Activated CD8-positive, alpha-beta memory T cell treated with anti-CD3 and anti-CD28 coated beads for 1 hour (primary cell): ENCODE results near the gene ADARB2.
"Not testable (repeated sequence)": the region's sequence is repeated elsewhere in the genome, so short reads cannot be mapped to it uniquely, and the experiment has no call there.

Experiments used
- DNase-seq, 2 donors: peaks; one replicate each; pipeline ENCODE4 v3.0.0-alpha.2; 2020; ENCODE audit warnings: low read depth in 1 of 2; ENCODE audit errors: extremely low read depth in 1 of 2

The ADARB2 gene

DNA sequence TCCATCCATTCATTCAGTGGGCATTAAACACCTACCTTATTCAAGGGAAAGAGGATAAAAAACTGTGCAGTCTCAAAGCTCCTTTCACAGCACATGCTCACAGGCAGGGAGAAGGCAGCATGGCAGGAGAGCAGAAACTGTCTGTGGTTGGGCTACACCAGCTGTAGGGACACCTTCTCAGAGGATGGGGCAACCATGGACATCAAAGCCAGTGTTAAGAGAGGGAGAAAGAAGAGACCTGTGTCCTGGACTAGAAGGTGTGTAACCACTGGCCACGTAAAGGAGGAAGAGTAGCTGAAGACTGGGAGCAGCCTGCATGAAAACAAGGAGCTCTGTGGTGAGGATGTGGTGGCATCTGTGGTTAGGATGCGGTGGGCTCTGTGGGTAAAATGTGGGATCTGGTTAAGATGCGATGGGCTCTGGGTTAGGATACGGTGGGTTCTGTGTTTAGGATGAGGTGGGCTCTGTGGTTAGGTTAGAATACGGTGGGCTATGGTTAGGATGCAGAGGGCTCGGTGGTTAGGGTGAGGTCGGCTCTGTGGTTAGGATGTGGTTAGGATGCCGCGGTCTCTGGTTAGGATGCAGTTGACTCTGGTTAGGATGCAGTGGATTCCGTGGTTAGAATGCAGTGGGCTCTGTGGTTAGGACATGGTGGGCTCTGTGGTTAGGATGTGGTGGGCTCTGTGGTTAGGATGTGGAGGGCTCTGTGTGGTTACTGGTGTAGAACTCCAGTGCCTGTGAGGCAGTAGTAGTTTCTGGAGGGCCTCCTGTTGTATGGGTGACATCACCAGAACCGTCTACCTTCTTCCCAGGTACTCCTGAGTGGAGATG lies 483.6 kb downstream of the ADARB2 start:
- DNase-seq, result no peak

DNA sequence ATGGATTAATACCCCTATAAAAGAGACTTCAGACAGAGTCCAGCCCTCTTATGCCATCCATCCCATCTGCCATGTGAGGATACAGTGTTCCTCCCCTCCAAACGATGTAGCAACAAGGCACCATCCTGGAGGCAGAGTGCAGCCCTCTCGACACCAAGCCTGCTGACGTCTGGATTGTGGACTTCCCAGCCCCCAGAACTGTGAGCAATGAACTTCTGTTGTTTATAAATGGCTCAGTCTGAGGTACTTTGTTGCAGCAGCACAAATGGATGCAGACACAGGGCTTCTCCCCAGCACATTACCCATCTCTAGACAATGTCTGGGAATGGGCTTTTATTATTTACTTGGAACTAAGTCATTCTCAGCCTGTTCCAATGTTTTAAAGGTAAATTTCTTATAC lies 485.6 kb downstream of the ADARB2 start:
- DNase-seq, result no peak

DNA sequence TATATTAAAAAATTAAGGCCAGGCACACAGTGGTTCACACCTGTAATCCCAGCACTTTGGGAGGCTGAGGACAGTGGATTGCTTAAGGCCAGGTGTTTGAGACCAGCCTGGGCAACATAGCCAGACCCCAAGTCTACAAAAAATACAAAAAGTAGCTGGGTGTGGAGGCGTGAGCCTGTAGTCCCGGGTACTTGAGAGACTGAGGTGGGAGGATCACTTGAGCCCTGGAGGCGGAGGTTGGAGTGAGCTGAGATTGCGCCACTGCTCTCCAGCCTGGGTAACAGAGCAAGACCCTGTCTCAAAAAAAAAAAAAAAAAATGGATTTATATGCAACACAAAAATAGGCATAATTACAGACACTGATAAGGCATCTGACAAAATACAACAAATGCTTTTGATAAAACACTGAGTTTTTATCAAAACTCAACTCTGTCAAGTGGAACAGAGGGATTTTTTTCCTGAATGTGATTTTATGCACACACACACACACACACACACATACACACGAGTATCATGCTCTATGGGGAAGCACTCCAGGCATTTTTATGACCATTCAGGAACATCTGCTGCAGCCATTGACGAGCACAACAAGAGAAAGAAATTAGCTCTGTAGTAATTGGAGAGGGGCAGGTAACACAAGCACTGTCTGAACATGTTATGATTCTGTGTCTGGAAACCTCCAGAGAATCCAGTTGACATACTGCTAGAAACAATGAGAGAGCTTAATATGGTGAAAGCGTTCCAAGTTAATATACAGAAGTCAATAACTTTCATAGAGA lies 488.0 kb downstream of the ADARB2 start:
- DNase-seq, result no peak

DNA sequence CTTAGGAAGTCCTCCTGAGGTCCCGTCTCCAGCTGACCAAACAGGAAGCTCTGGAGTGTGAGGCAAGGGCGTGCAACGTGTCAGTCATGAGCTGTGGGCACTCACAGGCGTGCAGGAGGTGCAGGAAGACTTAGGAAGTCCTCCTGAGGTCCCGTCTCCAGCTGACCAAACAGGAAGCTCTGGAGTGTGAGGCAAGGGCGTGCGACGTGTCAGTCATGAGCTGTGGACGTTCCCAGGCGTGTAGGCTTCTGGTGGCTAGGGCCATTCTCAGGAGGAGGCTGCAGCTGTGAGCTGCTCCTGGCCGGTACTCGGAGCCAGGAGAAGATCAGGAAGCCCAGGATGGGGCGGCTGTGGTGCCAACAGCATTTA lies 489.1 kb downstream of the ADARB2 start:
- DNase-seq, result not testable (repeated sequence)

DNA sequence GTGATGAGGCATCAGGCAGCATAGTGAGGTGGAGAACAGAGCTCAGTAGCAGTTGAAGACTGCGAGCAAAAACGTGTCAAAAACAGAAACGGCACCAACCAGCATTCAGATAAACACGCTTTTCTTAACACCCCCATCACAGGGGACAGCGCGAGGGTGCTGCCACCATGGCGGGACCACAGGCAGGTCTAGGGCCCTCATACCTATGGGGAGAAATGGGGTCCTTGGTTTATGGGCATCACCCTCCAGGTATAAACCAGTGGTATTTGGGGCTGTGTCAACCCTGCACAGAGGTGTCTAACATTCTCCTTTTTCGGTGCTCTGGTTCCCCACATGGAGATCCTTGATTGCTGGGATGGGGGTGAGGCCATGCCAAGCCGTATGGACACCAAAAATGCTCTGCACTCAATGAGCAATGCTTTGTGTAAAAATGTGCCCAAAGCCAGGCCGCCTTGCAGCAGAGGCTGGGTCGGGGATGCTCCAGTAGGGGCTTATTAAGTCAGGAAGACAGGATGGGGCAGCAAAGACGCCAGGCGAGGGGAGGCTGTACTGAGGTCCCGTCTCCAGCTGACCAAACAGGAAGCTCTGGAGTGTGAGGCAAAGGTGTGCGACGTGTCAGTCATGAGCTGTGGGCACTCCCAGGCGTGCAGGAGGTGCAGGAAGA lies 489.6 kb downstream of the ADARB2 start:
- no peak for DNase-seq

DNA sequence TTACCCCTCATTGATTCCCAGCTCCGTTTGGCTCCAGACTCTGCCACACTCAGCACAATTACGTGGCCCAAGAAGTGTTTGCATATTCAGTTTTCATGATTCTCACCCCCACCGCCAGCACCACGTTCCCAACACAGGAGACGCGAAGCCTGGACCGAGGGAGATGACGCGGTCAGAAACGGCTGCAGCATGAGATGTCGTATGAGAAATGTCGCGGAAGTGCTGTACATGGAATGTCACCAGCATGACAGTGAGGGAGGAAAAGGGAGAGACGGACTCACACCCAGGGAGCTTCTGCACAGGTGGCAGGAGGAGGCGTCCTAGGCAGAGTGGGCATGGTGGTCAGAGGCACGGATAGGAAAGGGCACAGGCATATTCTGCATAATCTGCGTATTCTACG lies 492.8 kb downstream of the ADARB2 start:
- DNase-seq, result no peak

DNA sequence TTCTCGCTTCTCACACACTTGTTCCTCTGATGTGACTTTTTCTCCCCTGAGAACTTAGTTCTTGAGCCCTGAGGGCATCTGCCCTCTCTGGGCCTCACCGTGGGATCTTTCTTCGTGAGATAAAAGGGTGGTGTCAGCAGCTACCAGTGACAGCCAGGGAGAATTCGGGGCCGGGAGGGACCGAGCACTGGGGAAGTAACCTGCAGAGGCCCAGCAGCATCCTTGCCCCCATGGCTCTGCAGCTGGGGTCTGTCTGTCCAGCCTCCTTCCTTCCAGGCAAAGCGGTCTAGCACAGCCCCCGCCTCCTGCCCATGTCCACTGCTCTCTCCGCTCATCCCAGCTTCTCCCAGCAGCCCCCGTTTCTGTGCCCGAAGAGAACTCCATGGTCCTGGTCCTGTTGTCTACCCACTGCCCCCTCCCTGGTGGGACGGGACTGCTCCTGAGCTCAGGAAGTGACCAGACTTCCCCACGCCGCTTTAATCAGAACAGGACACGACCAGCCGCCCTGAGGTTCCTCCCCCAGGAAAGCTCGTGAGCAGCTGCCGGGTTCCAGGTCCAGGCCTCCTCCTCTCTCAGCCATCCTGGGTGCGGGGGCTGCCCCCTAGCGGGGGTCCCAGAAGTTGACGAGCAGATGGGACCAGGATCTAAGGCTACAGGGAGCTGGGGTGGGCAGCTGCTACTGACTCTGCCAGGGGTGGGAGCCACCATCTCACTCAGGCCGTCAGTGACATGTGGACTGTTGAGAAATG lies 493.7 kb downstream of the ADARB2 start:
- no peak for DNase-seq

DNA sequence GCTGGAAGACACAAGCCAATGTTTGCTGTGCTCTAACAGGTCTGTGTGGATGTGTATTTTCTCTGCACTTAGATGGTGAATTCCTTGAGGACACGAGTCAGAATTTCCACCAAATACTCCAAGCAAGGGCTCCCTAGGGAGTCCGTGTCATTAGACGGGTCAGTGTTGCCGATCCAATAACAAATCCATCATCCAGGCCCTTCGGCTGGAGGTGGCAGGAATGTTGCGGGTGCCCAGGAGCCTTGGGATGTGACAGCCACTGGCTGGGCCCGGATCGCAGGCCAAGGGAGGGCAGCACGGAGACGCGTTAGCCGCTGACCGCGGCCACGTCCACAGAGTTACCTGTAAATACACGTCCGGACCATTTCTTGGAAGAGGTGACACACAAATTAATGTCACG lies 494.4 kb downstream of the ADARB2 start:
- no peak for DNase-seq

DNA sequence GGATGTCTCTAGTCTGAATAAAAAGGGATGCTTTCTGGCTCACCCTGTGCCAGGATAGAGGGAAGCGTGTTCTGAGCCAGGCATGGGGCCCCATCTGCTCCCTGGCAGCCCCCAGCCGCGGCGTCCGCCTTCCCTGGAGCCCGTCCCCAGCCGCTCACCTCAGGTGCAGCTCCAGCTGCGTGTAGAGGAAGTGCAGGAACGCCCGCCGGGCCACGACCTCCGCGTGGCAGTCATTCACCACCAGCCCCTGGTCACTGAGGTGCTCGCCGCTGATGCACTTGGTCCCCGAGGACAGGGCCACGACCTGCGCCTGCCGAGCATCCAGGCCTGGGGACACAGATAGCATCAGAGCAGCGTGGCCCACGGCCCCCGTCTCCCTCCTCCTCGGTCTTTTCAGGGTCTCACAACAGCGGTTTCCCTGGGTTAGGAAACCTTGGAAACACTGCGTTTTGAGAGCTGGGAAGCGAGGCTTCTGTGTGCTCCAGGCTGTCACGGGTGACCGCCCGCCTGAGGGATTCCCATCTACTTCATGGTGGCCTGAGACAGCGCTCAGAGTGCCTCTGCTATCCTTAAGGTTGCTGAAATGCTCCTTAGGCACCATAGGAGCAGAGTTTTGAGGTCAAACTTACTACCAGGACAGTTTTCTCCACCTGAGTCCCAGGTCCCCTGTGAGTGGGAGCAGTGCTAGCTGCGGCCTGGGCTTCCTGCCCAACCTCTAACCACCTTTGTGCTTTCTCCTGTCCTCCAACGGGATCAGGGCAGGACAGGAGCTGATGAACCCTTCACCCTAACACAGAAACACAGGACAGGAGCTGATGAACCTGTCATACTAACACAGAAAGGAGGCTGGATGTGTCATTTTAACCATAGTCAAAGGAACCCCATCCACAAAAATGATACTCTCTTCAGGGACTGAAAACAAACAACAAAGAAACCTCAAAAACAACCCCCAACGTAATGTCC lies 495.1 kb downstream of the ADARB2 start:
- DNase-seq, result no peak

DNA sequence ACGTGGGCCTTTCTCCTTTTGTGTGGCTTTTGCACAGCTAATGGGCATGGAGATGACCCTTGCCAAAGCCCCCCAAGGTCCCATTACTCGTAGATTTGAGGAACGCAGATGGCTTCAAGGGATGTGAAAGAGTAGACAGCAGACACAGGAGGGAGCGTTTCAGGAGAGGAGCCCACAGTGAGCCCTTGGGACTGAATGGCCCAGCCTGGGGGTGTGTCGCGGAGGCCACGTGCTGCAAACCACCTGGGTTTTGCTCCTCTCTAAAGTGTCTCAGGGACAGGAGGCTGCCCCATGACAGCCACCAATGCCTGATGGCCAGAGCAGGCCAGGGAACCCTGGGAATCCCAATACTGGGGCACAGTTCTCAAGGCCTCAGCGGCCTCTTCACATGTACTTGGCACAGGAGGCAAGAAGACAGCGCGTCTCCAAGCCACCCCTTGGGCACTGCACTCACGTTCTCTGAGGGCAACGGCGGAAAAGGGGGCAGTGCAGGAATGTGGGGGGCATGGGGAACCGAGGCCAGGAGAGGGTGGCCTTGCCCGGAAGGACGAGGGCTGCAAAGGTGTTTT lies 495.9 kb downstream of the ADARB2 start:
- DNase-seq, result no peak

DNA sequence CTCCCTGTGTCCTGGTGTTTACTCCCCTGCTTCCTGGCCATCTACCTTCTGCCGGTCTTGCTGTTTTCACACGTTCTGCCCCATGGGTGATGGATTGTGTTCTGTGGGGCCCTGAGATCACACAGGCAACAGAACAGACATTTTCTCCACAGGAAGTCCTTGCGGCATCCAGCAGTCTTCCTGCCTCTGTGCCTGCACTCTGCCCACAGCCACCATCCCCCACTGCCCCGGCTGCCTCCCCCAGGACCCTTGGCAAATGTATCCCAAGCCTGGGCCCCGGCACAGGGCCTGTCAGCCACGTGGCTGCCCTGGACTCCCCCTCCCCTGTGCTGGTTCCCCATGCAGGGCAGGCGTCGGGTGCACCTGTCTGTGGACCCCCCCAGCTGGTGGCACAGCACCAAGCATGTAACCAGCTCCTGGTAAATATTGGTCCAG lies 497.0 kb downstream of the ADARB2 start:
- no peak for DNase-seq

DNA sequence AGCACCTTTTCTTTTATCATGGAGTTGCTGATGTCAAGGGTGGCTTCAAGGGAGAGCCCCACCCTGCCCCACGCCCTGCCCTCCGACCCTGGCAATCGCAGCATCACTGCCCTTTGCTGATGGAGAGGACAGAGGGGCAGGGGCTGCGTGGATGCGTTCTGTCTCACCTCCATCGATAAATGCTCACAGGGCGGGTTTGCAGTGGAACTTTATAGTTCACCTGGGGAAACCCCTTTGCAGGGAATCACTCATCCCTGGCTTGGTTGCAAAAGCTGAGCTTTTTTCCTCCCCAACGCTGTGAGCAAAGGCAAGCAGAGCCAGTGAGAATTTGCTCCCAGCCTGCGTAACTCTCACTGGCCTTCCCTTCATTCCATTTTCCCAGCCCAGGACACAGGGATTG lies 504.3 kb downstream of the ADARB2 start:
- no peak for DNase-seq

DNA sequence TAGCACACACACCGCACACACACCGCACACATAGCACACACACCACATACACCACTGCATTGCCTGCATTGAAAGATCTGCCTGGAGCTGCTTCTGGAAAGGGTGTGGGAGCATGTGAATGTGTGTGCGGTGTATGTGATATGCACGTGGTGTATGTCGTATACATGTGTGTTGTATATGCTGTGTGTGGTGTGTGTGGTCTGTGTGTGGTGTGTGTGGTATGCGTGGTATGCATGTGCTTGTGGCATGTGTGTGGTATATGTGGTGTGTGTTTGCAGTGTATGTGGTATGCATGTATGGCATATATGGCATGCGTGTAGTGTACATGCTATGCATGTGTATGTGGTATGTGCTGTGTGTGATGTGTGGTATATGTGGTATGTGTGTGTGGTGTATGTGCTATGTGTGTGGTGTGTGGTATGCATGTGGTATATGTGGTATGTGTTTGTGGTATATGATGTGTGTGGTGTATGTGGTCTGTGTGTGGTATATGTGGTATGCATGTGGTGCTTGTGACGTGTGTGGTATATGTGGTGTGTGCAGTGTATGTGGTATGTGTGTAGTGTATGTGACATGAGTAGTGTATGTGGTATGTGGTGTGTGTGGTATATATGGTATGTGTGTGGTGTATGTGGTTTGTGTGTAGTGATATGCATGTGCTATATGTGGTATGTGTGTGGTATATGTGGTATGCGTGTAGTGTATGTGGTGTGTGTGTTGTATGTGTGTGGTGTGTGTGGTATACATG lies 505.0 kb downstream of the ADARB2 start:
- DNase-seq, result no peak

DNA sequence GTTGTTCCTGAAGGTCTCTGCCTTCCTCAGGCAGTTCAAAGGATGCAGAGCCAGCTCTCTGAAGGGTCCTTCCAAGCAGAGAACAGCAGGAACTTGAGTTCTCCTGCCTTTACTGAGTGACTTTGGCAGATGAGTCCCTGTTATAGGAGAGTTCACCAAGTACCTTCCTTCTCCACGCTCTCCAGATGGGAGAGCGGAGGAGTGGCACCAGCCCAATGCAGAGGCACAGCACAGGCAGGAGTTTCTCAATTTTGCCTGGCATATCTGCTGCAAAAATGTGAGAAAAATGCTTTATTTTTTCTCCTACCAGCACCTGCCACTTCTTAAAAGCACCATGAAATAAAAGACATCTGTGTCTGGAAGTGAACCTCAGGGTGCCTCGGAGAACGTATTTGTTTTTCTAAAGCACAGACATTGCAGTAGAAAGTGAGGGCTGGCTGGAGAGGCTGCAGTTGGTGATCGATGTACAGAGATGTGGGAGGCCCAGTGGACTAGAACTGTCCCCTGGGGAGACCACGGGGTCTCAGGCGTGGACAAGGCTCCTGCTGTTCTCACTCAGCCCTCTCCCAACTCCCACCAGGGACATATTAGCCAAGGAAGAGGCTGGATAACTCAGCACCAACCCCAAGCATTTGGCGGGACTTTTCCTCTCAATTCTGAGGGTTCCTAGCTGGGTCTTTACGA lies 506.6 kb downstream of the ADARB2 start:
- DNase-seq, result no peak

DNA sequence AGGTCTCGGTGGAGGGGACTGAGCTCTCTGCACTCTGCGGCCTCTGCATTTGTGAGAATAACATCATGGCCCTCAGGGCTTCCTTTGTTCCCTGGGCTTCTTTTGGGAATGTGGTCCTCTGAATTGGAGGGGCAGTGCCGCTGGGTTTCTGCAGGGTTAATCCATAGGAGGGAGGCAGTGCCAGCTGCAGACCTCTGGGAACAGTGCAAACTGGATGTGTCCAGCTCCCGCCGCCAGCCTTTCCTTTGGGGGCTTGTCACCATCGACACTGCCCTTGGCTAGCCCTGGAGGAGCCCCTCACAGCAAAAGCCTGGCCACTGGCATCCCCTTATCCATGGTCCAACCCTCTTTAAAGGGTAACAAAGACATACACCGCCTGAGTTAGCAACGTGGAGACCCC lies 507.2 kb downstream of the ADARB2 start:
- no peak for DNase-seq

DNA sequence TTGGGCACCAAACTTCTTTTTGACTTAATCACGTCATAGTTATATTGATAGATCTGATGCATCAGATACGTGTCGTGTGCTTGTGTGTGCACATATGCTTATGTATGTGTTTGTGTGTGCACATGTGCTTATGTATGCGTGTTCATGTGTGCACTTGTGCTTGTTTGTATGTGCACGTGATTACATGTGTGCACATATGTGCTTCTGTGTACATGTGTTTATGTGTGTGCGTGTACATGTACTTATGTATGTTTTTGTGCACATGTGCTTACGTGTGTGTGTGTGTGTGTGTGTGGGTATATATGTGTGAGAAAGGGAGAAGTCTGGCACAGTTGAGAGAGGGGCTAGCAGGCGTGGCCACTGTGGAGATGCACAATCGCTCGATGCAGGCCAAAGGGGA lies 507.8 kb downstream of the ADARB2 start:
- no peak for DNase-seq

DNA sequence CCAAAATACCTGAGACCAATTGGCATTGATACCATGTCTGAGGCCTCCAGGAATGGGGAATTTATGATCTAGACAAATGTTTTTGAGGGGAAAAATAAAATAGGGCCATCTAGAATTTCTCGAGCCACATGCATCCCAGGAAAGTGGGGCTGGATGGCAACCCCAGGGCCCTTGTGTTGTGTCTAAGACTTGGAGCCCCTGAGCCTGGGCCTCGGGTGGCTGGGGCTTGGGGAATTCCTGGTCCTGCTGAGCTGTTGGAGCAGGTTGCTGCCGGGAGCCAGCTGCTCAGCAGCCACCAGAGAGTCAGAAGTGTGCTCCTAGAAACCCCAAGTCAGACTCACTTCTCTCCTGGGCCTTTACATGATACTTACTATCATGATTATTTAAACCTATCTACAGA lies 508.2 kb downstream of the ADARB2 start:
- DNase-seq, result no peak

DNA sequence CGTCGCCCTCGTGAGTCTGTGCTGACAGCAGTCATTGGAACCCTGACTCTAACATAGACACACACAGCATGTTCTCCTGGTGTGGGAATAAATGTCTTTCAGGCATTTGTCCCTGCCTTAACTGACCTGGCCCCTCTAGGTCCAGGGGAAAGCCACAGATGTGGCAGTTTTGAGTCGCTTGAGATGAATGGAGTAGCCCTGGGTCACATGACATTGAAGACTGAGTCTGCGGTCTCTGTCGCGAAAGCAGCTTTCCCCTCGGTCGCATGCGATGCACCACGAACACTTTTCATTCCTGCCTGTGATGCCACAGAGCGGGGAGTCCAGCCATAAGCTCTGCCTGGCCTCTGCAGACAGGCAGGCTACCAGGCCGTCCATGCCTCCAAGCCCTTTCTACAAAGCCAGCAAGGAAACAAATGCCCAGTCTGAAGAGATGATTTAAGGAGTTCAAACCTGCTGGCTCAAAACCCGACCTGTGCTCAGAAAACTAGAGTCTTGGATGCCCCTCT lies 508.8 kb downstream of the ADARB2 start:
- no peak for DNase-seq
